Suprapubic skin (tissue), 4 donors: ENCODE measurements around the gene MVD. TPM values are rescaled to one million over a fixed set of nuclear protein-coding genes. Genes with fewer than 3 reads are reported as not detected.
"Not testable (repeated sequence)": the region's sequence is repeated elsewhere in the genome, so short reads cannot be mapped to it uniquely, and the experiment has no call there.

ENCODE experiments used
- DNase-seq, 2 donors: peaks; one replicate each; pipeline ENCODE4 v3.0.0-alpha.2; 2019; ENCODE audit warnings: low spot score in 2 of 2
- H3K27ac ChIP-seq: fragments of 200-600 bp; sonication (generic); one replicate; pipeline ENCODE4 v1.5.1; 2019
- H3K27me3 ChIP-seq: fragments of 200-600 bp; sonication (generic); one replicate; pipeline ENCODE4 v1.5.1; 2019
- H3K36me3 ChIP-seq: fragments of 200-600 bp; sonication (generic); one replicate; pipeline ENCODE4 v1.5.1; 2019
- H3K4me1 ChIP-seq: fragments of 200-600 bp; sonication (generic); one replicate; pipeline ENCODE4 v1.5.1; 2019
- H3K4me3 ChIP-seq: fragments of 200-600 bp; sonication (generic); one replicate; pipeline ENCODE4 v1.5.1; 2019; ENCODE audit warnings: mild to moderate bottlenecking
- H3K9me3 ChIP-seq: fragments of 200-600 bp; sonication (generic); one replicate; pipeline ENCODE4 v1.5.1; 2019
- CTCF ChIP-seq, 2 donors: fragments of 200-600 bp in 1 of 2; fragments of 450-650 bp in 1 of 2; sonication (generic) in 1 of 2; IDR thresholded peaks; one replicate each; pipeline ENCODE4 v1.5.1; 2016 to 2019; ENCODE audit warnings: antibody characterized with exemption in 2 of 2, mild to moderate bottlenecking in 1 of 2, moderate library complexity in 1 of 2
- EP300 ChIP-seq: sonication (generic); formaldehyde crosslinking; IDR thresholded peaks from one replicate; pipeline ENCODE4 v1.6.1; 2017; ENCODE audit warnings: antibody characterized with exemption
- POLR2A ChIP-seq, 2 donors: fragments of 450-650 bp; IDR thresholded peaks; one replicate each; pipeline ENCODE4 v1.6.1; 2017; ENCODE audit warnings: antibody characterized with exemption in 2 of 2, mild to moderate bottlenecking in 2 of 2, moderate library complexity in 2 of 2
- POLR2AphosphoS5 ChIP-seq, 3 donors: sonication (generic); formaldehyde crosslinking; IDR thresholded peaks; one replicate each; pipeline ENCODE4 v1.6.1; 2017; ENCODE audit warnings: antibody characterized with exemption in 3 of 3
- WGBS: methylation state at CpG from one replicate; pipeline ENCODE4 v1.1.5; 2018; 5-methylcytosine and 5-hydroxymethylcytosine counted together
- total RNA-seq, 4 donors: library from RNA; depleted of rRNA; stranded (reverse); fragments of >200 nt; gene quantifications; one replicate each; pipeline ENCODE4 v1.1.0, GENCODE V29; 2016

The MVD gene
- total RNA-seq, 4 donors from 2014 or later, result 18.9 to 77.6 (median 44.7) TPM

GRCh38 chr16:88669980-88670379 is 7.1 kb upstream of the MVD start:
- no peak overlapping the region for H3K27ac ChIP-seq
- TF ChIP-seq POLR2A (IDR thresholded peaks at IDR 0.05) (no peak), CTCF (IDR thresholded peaks at IDR 0.05) (no peak), EP300 (no peak), POLR2AphosphoS5 (IDR thresholded peaks at IDR 0.05) (no peak)
- no peaks in the 10 kb centered on the region for H3K9me3 ChIP-seq
- H3K27me3 ChIP-seq, result no peaks in the 10 kb centered on the region
- H3K4me3 ChIP-seq, result no peak overlapping the region
- 71% methylated on average over 10 of the region's 10 CpGs for WGBS
- H3K36me3 ChIP-seq, result no peaks in the 10 kb centered on the region
- DNase-seq, result peak in 1 of 2 donors; percentile 64
- H3K4me1 ChIP-seq, result no peaks in the 10 kb centered on the region

GRCh38 chr16:88669493-88669892 is 6.6 kb upstream of the MVD start:
- not testable (repeated sequence) for H3K4me1 ChIP-seq, H3K27ac ChIP-seq, DNase-seq, H3K9me3 ChIP-seq, H3K36me3 ChIP-seq, H3K4me3 ChIP-seq, H3K27me3 ChIP-seq
- WGBS, result 95% methylated on average over 8 of the region's 8 CpGs

GRCh38 chr16:88667461-88667860 is 4.6 kb upstream of the MVD start:
- 62% methylated on average over 5 of the region's 5 CpGs for WGBS
- H3K36me3 ChIP-seq, result no peaks in the 10 kb centered on the region
- H3K4me3 ChIP-seq, result no peak overlapping the region
- no peak for TF ChIP-seq CTCF (IDR thresholded peaks at IDR 0.05)
- no peak for TF ChIP-seq POLR2A (IDR thresholded peaks at IDR 0.05)
- no peak for TF ChIP-seq POLR2AphosphoS5 (IDR thresholded peaks at IDR 0.05)
- no peak for TF ChIP-seq EP300
- no peaks in the 10 kb centered on the region for H3K27me3 ChIP-seq
- DNase-seq, result no peak
- no peak overlapping the region for H3K27ac ChIP-seq
- H3K4me1 ChIP-seq, result peaks cover 8% of the 10 kb centered on the region
- H3K9me3 ChIP-seq, result no peaks in the 10 kb centered on the region

- H3K27ac ChIP-seq, result no peak overlapping the region
- no peaks in the 10 kb centered on the region for H3K27me3 ChIP-seq
- no peak overlapping the region for H3K4me3 ChIP-seq
- no peaks in the 10 kb centered on the region for H3K9me3 ChIP-seq
- DNase-seq, result no peak
- H3K4me1 ChIP-seq, result peaks cover 23% of the 10 kb centered on the region
- 82% methylated on average over 3 of the region's 3 CpGs for WGBS
- no peaks in the 10 kb centered on the region for H3K36me3 ChIP-seq
- TF ChIP-seq POLR2A (IDR thresholded peaks at IDR 0.05), result no peak
Measured at GRCh38 chr16:88665570-88665969, 2.7 kb upstream of the MVD start.

GRCh38 chr16:88665148-88665547 is 2.3 kb upstream of the MVD start:
- no peak for DNase-seq
- H3K4me1 ChIP-seq, result peaks cover 23% of the 10 kb centered on the region
- no peaks in the 10 kb centered on the region for H3K9me3 ChIP-seq
- no peak overlapping the region for H3K4me3 ChIP-seq
- H3K27ac ChIP-seq, result no peak overlapping the region
- TF ChIP-seq EP300 (no peak), POLR2AphosphoS5 (IDR thresholded peaks at IDR 0.05) (no peak), POLR2A (IDR thresholded peaks at IDR 0.05) (no peak), CTCF (IDR thresholded peaks at IDR 0.05) (no peak)
- no peaks in the 10 kb centered on the region for H3K27me3 ChIP-seq
- H3K36me3 ChIP-seq, result no peaks in the 10 kb centered on the region
- WGBS, result 38% methylated on average over 4 of the region's 4 CpGs

- no peak for TF ChIP-seq POLR2A (IDR thresholded peaks at IDR 0.05)
- TF ChIP-seq CTCF (IDR thresholded peaks at IDR 0.05), result no peak
- no peak for TF ChIP-seq EP300
- TF ChIP-seq POLR2AphosphoS5 (IDR thresholded peaks at IDR 0.05), result no peak
- Histone ChIP-seq H3K27me3 (no peaks in the 10 kb centered on the region), H3K27ac (peak overlapping the region; percentile 75), H3K9me3 (no peaks in the 10 kb centered on the region), H3K4me3 (peak overlapping the region; percentile 96), H3K36me3 (no peaks in the 10 kb centered on the region), H3K4me1 (peaks cover 23% of the 10 kb centered on the region)
- no peak for DNase-seq
- 3% methylated on average over 28 of the region's 49 CpGs for WGBS
Measured at GRCh38 chr16:88662222-88662842, 559 bp downstream of the MVD start.
